Neural crest cell (in vitro differentiated cells): ENCODE measurements around the gene PRKAR1B. TPM values are rescaled to one million over a fixed set of nuclear protein-coding genes. Genes with fewer than 3 reads are reported as not detected.

Source experiments
- DNase-seq: peaks from one replicate; pipeline ENCODE4 v3.0.0; 2021; ENCODE audit warnings: low read depth, mixed read lengths, low spot score
- H3K27ac Mint-ChIP-seq: one replicate; pipeline ENCODE4 v1.8.0; 2021; ENCODE audit warnings: mild to moderate bottlenecking, mixed read lengths; ENCODE audit not compliant: unreplicated experiment
- H3K27me3 Mint-ChIP-seq: 2 replicates; pipeline ENCODE4 v1.8.0; 2021; ENCODE audit warnings: low read depth, mild to moderate bottlenecking, mixed read lengths
- H3K36me3 Mint-ChIP-seq: 2 replicates; pipeline ENCODE4 v1.8.0; 2021; ENCODE audit warnings: low read depth, mild to moderate bottlenecking, mixed read lengths
- H3K4me1 Mint-ChIP-seq: 2 replicates; pipeline ENCODE4 v1.8.0; 2021; ENCODE audit warnings: mixed read lengths
- H3K4me3 Mint-ChIP-seq: one replicate; pipeline ENCODE4 v1.8.0; 2021; ENCODE audit warnings: mild to moderate bottlenecking, mixed read lengths
- H3K9me3 Mint-ChIP-seq: 2 replicates; pipeline ENCODE4 v1.8.0; 2021; ENCODE audit warnings: mixed read lengths
- CTCF ChIP-seq: fragments of 200-600 bp; sonication (generic); conservative IDR thresholded peaks from 2 replicates; pipeline ENCODE4 v1.5.0; 2021; ENCODE audit warnings: antibody characterized with exemption, mild to moderate bottlenecking
- total RNA-seq: library from RNA; stranded (reverse); gene quantifications from 2 replicates; pipeline ENCODE4 v1.2.1, GENCODE V29; 2021

The PRKAR1B gene
- total RNA-seq, 1 donor from 2014 or later: 9.5 TPM

GRCh38 chr7:569071-569855, 157.8 kb downstream of the PRKAR1B start:
- H3K4me1 Mint-ChIP-seq: peaks cover 12% of the 10 kb centered on the region
- peaks cover 7% of the 10 kb centered on the region for H3K27me3 Mint-ChIP-seq
- no peak overlapping the region for H3K4me3 Mint-ChIP-seq
- no peaks in the 10 kb centered on the region for H3K36me3 Mint-ChIP-seq
- H3K27ac Mint-ChIP-seq: no peak overlapping the region
- no peak for DNase-seq
- no peak for TF ChIP-seq CTCF
- no peaks in the 10 kb centered on the region for H3K9me3 Mint-ChIP-seq

GRCh38 chr7:568031-568951, 158.8 kb downstream of the PRKAR1B start:
- H3K27me3 Mint-ChIP-seq: peaks cover 4% of the 10 kb centered on the region
- H3K27ac Mint-ChIP-seq: peak overlapping the region; percentile 57
- peaks cover 4% of the 10 kb centered on the region for H3K4me1 Mint-ChIP-seq
- H3K4me3 Mint-ChIP-seq: no peak overlapping the region
- no peaks in the 10 kb centered on the region for H3K36me3 Mint-ChIP-seq
- TF ChIP-seq CTCF: no peak
- DNase-seq: no peak
- H3K9me3 Mint-ChIP-seq: no peaks in the 10 kb centered on the region

GRCh38 chr7:567305-567883, 159.7 kb downstream of the PRKAR1B start:
- H3K4me3 Mint-ChIP-seq: no peak overlapping the region
- no peaks in the 10 kb centered on the region for H3K36me3 Mint-ChIP-seq
- H3K27me3 Mint-ChIP-seq: no peaks in the 10 kb centered on the region
- no peaks in the 10 kb centered on the region for H3K4me1 Mint-ChIP-seq
- no peak overlapping the region for H3K27ac Mint-ChIP-seq
- no peaks in the 10 kb centered on the region for H3K9me3 Mint-ChIP-seq
- DNase-seq: no peak
- no peak for TF ChIP-seq CTCF

- H3K27ac Mint-ChIP-seq: no peak overlapping the region
- no peak for DNase-seq
- H3K27me3 Mint-ChIP-seq: no peaks in the 10 kb centered on the region
- no peaks in the 10 kb centered on the region for H3K4me1 Mint-ChIP-seq
- no peaks in the 10 kb centered on the region for H3K9me3 Mint-ChIP-seq
- no peak for TF ChIP-seq CTCF
- no peaks in the 10 kb centered on the region for H3K36me3 Mint-ChIP-seq
- H3K4me3 Mint-ChIP-seq: no peak overlapping the region
Measured at GRCh38 chr7:566100-566499, 161.0 kb downstream of the PRKAR1B start.

- no peak for DNase-seq
- H3K4me1 Mint-ChIP-seq: no peaks in the 10 kb centered on the region
- H3K9me3 Mint-ChIP-seq: no peaks in the 10 kb centered on the region
- TF ChIP-seq CTCF: no peak
- no peaks in the 10 kb centered on the region for H3K36me3 Mint-ChIP-seq
- H3K27ac Mint-ChIP-seq: no peak overlapping the region
- no peak overlapping the region for H3K4me3 Mint-ChIP-seq
- no peaks in the 10 kb centered on the region for H3K27me3 Mint-ChIP-seq
Measured at GRCh38 chr7:564176-564865, 162.8 kb downstream of the PRKAR1B start.
